HepG2 (cell line): Measurements from ENCODE around the gene APOC1. TPM values are rescaled to one million over a fixed set of nuclear protein-coding genes. Genes with fewer than 3 reads are reported as not detected.

Experiments
- AFF4 ChIP-seq: sonication (generic); formaldehyde crosslinking; IDR thresholded peaks from 2 replicates; pipeline ENCODE4 v1.4.0; 2020; ENCODE audit warnings: missing genetic modification reagents
- ATM ChIP-seq: fragments of 450-650 bp; IDR thresholded peaks from 2 replicates; pipeline ENCODE4 v1.7.1; 2017; ENCODE audit warnings: mild to moderate bottlenecking, borderline replicate concordance
- DBP ChIP-seq: sonication (generic); formaldehyde crosslinking; IDR thresholded peaks from 2 replicates; pipeline ENCODE4 v1.4.0; 2020; ENCODE audit warnings: missing genetic modification reagents; ENCODE audit errors: not compliant biosample characterization
- HOXA5 ChIP-seq: sonication (generic); formaldehyde crosslinking; IDR thresholded peaks from 2 replicates; pipeline ENCODE4 v1.4.0; 2020; ENCODE audit warnings: missing genetic modification reagents
- MTA1 ChIP-seq: sonication (generic); formaldehyde crosslinking; IDR thresholded peaks from 2 replicates; pipeline ENCODE4 v1.4.0; 2020; ENCODE audit warnings: missing genetic modification reagents, mild to moderate bottlenecking, borderline replicate concordance
- NR2C2 ChIP-seq: sonication (generic); formaldehyde crosslinking; IDR thresholded peaks from 2 replicates; pipeline ENCODE4 v1.4.0; 2020; ENCODE audit warnings: missing genetic modification reagents, mild to moderate bottlenecking, moderate library complexity, borderline replicate concordance
- PCBP2 ChIP-seq: fragments of 200-400 bp; formaldehyde crosslinking; optimal IDR thresholded peaks from 2 replicates; pipeline ENCODE3; 2018; ENCODE audit warnings: low read length, low read depth; ENCODE audit not compliant: poor library complexity, severe bottlenecking
- SIN3A ChIP-seq: IDR thresholded peaks from 2 replicates; pipeline ENCODE4 v1.6.1; 2011; ENCODE audit warnings: low read depth, mild to moderate bottlenecking, control low read depth, low read length, borderline replicate concordance
- SIX4 ChIP-seq: sonication (generic); formaldehyde crosslinking; IDR thresholded peaks from 2 replicates; pipeline ENCODE4 v1.4.0; 2020; ENCODE audit warnings: missing genetic modification reagents
- SOX6 ChIP-seq, 2 experiments: fragments of 450-650 bp in 1 of 2; sonication (generic) in 1 of 2; formaldehyde crosslinking in 1 of 2; IDR thresholded peaks; 2 replicates each; pipeline versions ENCODE4 v1.4.0 to v1.6.1; 2017 to 2020; ENCODE audit warnings: antibody characterized with exemption in 1 of 2, mild to moderate bottlenecking in 1 of 2, missing genetic modification reagents in 1 of 2
- UBTF ChIP-seq: sonication (generic); formaldehyde crosslinking; IDR thresholded peaks from 2 replicates; pipeline ENCODE4 v1.4.0; 2020; ENCODE audit warnings: mild to moderate bottlenecking, missing genetic modification reagents
- ZBTB7B ChIP-seq: sonication (generic); formaldehyde crosslinking; IDR thresholded peaks from 2 replicates; pipeline ENCODE4 v1.4.0; 2020; ENCODE audit warnings: missing genetic modification reagents
- ZFAT ChIP-seq: sonication (generic); formaldehyde crosslinking; conservative IDR thresholded peaks from 2 replicates; pipeline ENCODE4 v1.8.1; 2023; ENCODE audit warnings: missing genetic modification reagents, inconsistent platforms
- ZIK1 ChIP-seq: sonication (generic); formaldehyde crosslinking; IDR thresholded peaks from 2 replicates; pipeline ENCODE4 v1.5.0; 2020; ENCODE audit warnings: mild to moderate bottlenecking, low read depth, missing genetic modification reagents, borderline replicate concordance
- ZNF225 ChIP-seq: sonication (generic); formaldehyde crosslinking; IDR thresholded peaks from 2 replicates; pipeline ENCODE4 v1.4.0; 2020; ENCODE audit warnings: mild to moderate bottlenecking, missing genetic modification reagents
- ZNF232 ChIP-seq: sonication (generic); formaldehyde crosslinking; IDR thresholded peaks from 2 replicates; pipeline ENCODE4 v1.4.0; 2020; ENCODE audit warnings: missing genetic modification reagents, borderline replicate concordance
- ZNF446 ChIP-seq: sonication (generic); formaldehyde crosslinking; IDR thresholded peaks from 2 replicates; pipeline ENCODE4 v1.5.0; 2020; ENCODE audit warnings: mild to moderate bottlenecking, missing genetic modification reagents
- ZNF552 ChIP-seq: sonication (generic); formaldehyde crosslinking; IDR thresholded peaks from 2 replicates; pipeline ENCODE4 v1.9.0; 2022; ENCODE audit warnings: missing genetic modification reagents, mild to moderate bottlenecking, borderline replicate concordance
- ZNF749 ChIP-seq: sonication (generic); formaldehyde crosslinking; IDR thresholded peaks from 2 replicates; pipeline ENCODE4 v1.8.0; 2022; ENCODE audit warnings: mild to moderate bottlenecking, missing genetic modification reagents, moderate library complexity, borderline replicate concordance
- ZNF776 ChIP-seq: sonication (generic); formaldehyde crosslinking; IDR thresholded peaks from 2 replicates; pipeline ENCODE4 v1.4.0; 2020; ENCODE audit warnings: mild to moderate bottlenecking, missing genetic modification reagents
- ZNF781 ChIP-seq: sonication (generic); formaldehyde crosslinking; IDR thresholded peaks from 2 replicates; pipeline ENCODE4 v1.5.1; 2020; ENCODE audit warnings: borderline replicate concordance, mild to moderate bottlenecking, missing genetic modification reagents; ENCODE audit errors: not compliant biosample characterization
- ZSCAN22 ChIP-seq: sonication (generic); formaldehyde crosslinking; IDR thresholded peaks from 2 replicates; pipeline ENCODE4 v1.4.0; 2020; ENCODE audit warnings: mild to moderate bottlenecking, missing genetic modification reagents
- polyA plus RNA-seq, 8 experiments: library from polyadenylated mRNA; depleted of rRNA in 3 of 8; stranded (reverse) in 7 of 8; unstranded in 1 of 8; fragments of >200 nt; fragmentation: Illumina TruSeq in 4 of 8; extraction: Trizol in 4 of 8; gene quantifications; 2 replicates each; pipeline versions ENCODE4 v1.2.1 to v1.2.3, GENCODE V29; 2011 to 2016; ENCODE audit warnings: low read depth in 4 of 8, missing spikeins in 1 of 8, mixed read lengths in 1 of 8; ENCODE audit not compliant: insufficient read depth in 1 of 8
- total RNA-seq, 5 experiments: library from RNA; depleted of rRNA; stranded (reverse); fragments of >200 nt; fragmentation: Illumina TruSeq; extraction: Trizol; gene quantifications; 2 replicates each; pipeline ENCODE4 v1.2.3, GENCODE V29; 2016; ENCODE audit warnings: low read depth in 1 of 5

APOC1 gene
- total and polyA plus RNA-seq, 2 of the 13 experiments (the other 11 are each of a cell fraction or from before 2014, with no cell fraction given): 600 to 1,235 TPM

GRCh38 chr19:44925114-44925891, 10.9 kb downstream of the APOC1 start (continued):
- TF ChIP-seq NR2C2 (CRISPR knock-in tag) (peak; percentile 91), SIX4 (peak; percentile 87), ZSCAN22 (CRISPR knock-in tag) (no peak), ZNF446 (CRISPR knock-in tag) (0 out of 2 replicates have a peak, but pooled peaks have one; percentile 66), MTA1 (peak; percentile 100), HOXA5 (CRISPR knock-in tag) (peak; percentile 77; the same call in 1 of the 2 replicates), AFF4 (no peak; the same call in 1 of the 2 replicates), ZNF552 (no peak; the same call in 1 of the 2 replicates), ZNF749 (CRISPR knock-in tag) (no peak), ZIK1 (CRISPR knock-in tag) (0 out of 2 replicates have a peak, but pooled peaks have one; percentile 59), ATM (no peak), ZFAT (CRISPR knock-in tag) (no peak), SOX6 (IDR thresholded peaks at IDR 0.05) (no peak), SOX6 (CRISPR knock-in tag; IDR thresholded peaks at IDR 0.05) (peak; percentile 97), DBP (CRISPR knock-in tag) (no peak), SIN3A (peak; percentile 60; the same call in 1 of the 2 replicates), ZNF776 (peak; percentile 82; the same call in 1 of the 2 replicates), ZNF781 (CRISPR knock-in tag) (no peak), ZNF225 (no peak), PCBP2 (no peak), ZBTB7B (CRISPR knock-in tag) (peak; percentile 100), ZNF232 (CRISPR knock-in tag) (peak; percentile 83; the same call in 1 of the 2 replicates), UBTF (CRISPR knock-in tag) (peak; percentile 76)
